ENCODE data around the gene IER5.
"Not testable (repeated sequence)": the region's sequence is repeated elsewhere in the genome, so short reads cannot be mapped to it uniquely, and the experiment has no call there.

DNA sequence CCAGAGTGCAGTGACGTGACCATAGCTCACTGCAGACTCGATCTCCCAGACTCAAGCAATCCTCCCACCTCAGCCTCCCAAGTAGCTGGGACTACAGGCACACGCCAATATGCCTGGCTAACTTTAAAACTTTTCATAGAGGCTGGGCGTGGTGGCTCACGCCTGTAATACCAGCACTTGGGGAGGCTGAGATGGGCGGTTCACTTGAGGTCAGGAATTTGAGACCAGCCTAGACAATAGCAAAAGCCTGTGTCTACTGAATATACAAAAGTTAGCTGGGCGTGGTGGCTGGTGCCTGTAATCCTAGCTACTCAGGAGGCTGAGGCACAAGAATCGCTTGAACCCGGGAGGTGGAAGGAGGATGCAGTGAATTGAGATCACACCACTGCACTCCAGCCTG is 27.5 kb downstream of the IER5 start:
- TF ChIP-seq, protein P1, sequence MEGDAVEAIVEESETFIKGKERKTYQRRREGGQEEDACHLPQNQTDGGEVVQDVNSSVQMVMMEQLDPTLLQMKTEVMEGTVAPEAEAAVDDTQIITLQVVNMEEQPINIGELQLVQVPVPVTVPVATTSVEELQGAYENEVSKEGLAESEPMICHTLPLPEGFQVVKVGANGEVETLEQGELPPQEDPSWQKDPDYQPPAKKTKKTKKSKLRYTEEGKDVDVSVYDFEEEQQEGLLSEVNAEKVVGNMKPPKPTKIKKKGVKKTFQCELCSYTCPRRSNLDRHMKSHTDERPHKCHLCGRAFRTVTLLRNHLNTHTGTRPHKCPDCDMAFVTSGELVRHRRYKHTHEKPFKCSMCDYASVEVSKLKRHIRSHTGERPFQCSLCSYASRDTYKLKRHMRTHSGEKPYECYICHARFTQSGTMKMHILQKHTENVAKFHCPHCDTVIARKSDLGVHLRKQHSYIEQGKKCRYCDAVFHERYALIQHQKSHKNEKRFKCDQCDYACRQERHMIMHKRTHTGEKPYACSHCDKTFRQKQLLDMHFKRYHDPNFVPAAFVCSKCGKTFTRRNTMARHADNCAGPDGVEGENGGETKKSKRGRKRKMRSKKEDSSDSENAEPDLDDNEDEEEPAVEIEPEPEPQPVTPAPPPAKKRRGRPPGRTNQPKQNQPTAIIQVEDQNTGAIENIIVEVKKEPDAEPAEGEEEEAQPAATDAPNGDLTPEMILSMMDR (IDR thresholded peaks at IDR 0.05): not testable (repeated sequence)
- not testable (repeated sequence) for TF ChIP-seq POLR2AphosphoS5, POLR2A (IDR thresholded peaks at IDR 0.05)
